NCI-H2081 treated with DMSO at 0.1 percent for 48 hours (cell line): ENCODE measurements around the gene TRUB1.
"Not testable (repeated sequence)": the region's sequence is repeated elsewhere in the genome, so short reads cannot be mapped to it uniquely, and the experiment has no call there.

Source experiments
- DNase-seq: peaks from one replicate; lab custom pipeline; 2025; lab: John Stamatoyannopoulos, UW

Gene TRUB1

DNA sequence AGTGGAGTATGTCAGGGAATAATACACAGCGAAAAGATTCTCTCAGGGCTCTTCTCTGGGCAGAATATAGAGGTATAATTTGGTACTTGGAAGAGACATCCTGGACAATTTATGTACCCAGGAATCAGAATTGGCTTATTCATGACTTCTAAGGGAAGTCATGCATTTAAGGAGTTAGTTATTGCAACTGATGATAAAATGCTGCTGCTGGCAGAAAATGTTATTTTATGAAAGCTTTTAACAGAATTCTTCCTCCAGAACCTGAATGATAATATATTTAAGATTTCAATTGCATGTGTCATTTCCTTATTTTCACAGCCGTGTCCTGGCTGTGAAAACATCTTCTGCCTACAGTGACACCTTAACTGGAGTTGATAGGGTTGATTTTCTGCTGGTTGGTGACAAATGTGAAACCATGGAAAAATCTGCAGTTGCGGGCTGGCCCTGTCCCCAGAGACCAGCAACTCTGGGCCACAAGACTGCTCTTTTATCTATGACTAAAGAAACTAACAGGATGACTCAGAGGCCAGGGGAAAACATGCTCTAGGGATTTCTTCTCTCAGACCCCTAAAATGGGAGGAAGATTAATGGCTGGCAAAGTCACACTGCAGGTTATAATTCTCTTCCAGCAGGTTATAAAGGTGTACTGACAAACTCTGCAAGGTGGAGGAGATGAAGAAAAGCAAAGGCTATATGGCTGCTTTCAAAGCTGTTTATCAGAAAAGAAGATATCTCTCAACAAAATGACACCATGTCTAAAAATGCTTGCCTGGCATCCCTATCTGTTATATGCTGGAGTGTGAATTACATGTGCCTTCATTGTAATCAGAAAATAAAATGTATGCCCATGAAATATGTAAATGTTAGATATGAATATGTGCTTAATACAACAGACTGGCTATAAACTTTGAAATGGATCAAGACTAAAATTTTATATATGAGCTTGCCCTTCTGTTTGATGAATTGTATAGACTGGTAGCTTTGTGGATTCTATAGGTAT is 12.1 kb upstream of the TRUB1 start:
- DNase-seq, result no peak

DNA sequence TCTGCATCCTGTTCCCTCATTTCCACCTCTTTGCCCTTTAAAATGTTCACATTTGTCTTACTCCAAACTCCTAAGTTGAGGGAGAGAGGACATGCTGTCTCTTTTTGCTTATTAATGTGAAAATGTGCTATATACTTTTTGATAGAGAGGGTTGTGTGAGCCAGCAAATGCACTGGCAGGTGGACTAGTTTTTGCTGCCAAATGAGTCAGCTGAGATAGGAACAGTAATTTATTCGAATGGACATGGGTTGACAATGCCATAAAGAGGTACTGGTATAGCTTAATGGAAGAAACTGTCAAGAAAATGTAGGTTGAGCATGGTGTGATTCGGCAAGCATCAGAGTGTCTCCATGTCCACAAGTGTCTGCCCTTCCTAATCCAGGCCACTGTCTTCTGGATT is 9.2 kb upstream of the TRUB1 start:
- DNase-seq, result no peak

DNA sequence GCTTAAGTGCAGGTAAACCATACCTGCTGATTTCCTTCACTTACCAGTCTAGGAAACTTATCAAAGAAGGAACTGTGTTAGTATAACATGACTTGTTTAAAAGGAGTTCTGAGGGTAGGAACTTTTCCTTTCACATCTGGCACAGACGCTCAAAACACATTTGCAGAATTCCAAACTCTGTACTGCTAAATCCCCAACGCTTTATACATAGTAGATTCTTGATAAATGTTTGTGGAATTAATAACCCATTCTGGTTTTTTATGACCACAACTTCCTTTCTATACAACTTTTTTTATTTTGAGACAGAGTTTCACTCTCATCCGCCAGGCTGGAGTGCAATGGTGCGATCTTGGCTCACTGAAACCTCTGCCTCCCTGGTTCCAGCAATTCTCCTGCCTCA is 7.7 kb upstream of the TRUB1 start:
- DNase-seq, result no peak

DNA sequence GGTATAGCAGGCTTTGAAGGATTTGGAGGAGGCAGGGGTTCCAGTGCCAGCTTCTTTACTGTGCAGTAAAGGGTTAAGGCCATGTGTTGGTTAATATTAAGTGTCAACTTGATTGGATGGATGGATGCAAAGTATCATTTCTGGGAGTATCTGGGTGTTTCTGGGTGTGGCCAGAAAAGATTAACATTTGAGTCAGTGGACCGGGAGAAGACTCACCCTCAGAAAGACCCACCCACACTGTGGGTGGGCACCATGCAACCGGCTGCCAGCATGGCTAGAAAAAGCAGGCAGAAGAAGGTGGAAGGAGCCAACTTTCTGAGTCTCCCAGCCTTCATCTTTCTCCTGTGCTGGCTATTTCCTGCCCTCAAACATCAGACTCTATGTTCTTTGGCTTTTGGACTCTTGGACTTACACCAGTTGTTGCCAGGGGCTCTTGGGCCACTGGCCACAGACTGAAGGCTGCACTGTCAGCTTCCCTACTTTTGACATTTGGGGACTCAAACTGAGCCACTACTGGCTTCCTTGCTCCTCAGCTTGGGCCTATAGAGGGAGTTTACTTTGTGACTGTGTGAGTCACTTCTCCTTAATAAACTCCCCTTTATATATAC is 6.8 kb upstream of the TRUB1 start:
- no peak for DNase-seq

DNA sequence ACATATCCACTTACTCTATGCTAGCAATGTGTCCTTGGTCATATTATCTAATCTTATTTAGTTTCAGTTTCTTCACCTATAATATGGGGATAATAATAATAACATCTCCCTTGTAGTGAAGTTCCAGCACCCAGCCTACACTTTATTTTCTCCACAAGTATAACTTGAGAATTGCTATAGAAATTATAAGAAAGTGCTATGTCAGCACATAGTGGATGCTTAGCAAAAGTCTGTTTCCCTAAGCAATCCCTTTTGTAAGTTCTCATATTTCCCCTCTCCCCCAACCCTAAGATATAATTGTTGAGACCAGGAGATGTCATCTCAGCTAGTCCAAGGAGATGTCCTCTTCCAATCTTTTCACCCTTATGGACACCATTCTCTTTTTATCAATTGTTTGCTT is 5.8 kb upstream of the TRUB1 start:
- no peak for DNase-seq

DNA sequence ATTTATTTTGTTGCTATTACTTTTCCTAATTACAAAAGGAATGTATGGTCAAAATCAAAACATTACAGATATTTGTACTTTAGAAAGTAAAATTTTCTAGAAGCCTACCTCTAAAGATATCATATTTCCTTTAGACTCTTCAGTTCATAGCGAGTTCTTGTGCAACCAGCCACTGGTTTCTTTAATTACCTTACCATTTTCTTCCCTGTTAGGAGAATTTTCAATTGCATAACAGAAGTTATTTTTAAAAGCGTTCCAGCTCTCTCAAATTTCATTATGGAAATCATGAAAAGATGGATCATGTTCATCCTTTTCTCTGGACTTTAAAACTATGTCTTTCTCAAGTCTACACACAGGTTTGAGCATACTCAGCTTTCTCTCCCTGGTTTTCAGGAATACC is 5.0 kb upstream of the TRUB1 start:
- DNase-seq, result no peak

DNA sequence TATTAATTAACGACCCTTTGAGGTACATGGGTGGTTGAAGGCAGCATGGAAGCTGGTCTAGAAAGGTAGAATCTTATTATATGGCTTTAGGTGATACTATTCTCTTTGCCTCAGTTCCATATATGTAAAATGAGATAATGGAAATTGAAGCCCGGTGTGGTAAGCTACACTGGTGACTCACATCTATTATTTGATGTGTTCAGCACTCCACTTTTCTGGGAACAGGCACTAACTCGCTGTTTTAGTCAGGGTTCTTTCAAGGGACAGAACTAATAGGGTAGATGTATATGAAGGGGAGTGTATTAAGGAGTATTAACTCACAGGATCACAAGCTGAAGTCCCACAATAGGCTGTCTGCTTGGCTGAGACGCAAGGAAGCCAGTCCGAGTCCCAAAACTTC is 4.4 kb upstream of the TRUB1 start:
- no peak for DNase-seq

DNA sequence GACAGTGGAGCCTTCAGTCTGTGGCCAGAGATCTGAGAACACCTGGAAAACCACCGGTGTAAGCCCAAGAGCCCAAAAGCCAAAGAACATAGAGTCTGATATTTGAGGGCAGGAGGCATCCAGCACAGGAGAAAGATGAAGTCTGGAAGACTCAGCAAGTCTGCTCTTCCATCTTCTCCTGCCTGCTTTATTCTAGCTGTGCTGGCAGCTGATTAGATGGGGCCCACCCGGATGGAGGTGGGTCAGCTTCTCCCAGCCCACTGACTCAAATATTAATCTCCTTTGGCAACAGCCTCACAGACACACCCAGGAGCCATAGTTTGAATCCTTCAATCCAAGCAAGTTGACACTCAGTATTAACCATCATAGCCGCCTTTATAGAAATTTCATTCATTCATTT is 4.0 kb upstream of the TRUB1 start:
- not testable (repeated sequence) for DNase-seq

DNA sequence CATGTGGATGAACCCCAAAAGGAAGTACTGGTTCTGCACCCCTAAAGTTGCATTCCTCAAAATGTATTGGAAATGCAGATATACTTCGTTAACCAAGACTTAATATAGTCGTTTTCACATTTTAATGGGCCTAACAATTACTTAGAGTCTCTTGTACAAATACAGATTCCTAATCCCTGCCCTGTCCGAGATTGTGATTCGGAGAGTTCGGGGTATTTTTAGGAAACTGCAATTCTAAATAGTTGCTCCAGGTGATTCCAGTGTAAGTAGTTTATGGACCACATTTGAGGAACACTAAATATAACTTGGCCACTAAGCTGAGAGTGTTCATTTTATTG is 830 bp downstream of the TRUB1 start:
- no peak for DNase-seq

DNA sequence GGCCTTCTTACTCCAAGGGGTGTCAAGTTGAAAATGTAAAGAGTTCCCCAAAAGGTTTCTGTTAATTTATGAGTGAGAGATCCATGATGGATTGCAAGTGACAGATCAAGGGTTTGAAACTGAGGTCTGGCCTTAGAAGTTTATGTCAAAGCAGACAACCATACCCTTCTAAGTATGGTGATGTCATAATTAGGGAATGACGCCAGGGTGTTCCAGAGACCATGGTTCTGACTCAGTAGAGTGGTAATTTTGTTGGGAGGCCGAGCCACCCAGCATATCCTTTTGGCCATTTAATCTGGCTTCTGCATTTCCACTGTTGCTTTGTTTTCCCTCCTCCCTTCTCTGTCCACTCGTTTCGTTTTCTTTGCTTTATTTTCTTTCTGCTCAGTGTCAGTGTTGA is 2.7 kb downstream of the TRUB1 start:
- no peak for DNase-seq

DNA sequence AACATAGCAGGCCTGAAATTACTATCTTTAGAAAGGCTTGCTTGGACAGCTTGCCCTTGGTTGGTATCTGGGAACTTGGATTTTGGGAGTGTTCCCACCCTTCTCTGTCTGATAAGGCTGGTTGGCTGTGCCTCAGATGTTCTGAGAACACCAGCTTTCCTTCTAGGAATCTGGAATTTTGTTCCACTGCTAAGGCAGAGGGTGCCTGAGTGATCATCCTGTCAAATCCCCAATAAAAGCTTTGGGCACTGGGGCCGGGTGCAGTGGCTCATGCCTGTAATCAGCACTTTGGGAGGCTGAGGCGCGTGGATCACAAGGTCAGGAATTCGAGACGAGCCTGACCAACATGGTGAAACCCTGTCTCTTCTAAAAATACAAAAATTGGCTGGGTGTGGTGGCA is 5.0 kb downstream of the TRUB1 start:
- DNase-seq, result no peak

DNA sequence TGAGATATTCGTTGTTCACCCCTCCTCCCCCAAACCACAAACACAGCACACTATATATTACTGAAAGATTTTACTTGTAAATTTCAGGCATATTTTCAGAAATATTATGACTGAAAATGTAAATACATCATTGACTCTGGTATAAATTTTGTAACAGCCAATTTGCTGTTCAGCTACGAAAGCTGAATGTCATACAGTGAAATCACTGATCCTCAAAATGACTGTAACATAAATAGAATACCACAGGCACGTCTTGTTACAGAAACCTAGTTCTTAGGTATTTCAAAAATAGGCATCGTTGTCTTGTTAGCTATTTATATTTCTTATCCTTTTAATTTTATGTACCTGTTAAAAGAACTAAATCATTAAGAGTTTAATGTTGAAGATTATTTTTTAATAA is 15.1 kb downstream of the TRUB1 start:
- no peak for DNase-seq

DNA sequence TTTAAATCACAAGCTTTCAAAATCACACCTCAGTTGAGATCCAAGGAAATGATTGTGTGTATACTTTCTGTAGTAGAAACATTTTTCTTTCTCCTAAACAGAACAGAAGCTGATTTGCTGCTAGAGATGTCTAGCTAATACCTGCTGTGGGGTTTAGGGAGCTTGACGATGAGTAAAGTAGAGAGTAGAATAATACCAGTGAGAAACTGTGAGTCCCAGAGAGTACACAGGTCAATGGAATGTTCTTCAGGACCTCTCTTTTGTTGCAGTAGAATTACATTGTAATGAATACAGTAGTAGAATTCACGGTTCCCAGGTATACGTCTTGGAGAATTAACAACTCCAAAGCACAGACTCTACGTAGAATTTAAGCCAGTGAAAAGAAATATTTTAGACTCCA is 18.0 kb downstream of the TRUB1 start:
- no peak for DNase-seq

DNA sequence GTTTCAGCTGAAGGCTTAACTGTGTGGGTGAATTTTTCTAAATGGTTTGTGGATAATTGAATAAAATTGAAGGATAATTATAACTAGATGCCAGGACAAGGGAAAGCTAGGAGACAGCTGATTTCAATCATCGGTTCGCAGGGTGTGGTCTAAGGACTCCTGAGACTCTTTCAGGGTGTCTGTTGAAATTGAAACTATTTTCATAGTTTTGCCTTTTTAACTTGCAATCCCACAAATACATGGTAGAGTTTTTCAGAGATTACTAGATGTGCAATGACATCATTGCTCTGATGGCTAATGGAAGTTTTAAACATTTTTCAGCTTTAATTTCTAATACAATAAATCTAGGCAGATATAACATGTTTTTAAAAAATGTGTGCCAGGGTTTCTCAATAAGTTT is 18.5 kb downstream of the TRUB1 start:
- no peak for DNase-seq

DNA sequence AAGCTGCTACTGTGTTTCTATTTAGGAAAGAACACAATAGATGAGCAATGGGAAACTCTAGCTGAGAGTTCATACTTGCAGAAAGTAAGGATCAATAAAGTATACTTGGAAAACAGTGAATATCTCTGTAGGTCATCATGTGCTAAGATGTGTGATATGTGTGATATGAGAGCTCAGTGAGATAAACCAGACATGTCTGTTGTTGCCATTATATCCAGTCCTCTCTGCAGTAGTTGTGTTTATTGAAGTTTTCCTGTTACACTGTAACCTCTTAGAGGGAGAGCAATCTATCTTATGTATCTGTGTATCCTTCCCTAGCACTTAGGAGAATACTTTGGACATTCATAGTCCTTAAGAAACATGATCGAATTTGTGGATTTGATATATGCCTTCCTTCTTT is 19.1 kb downstream of the TRUB1 start:
- DNase-seq, result no peak

DNA sequence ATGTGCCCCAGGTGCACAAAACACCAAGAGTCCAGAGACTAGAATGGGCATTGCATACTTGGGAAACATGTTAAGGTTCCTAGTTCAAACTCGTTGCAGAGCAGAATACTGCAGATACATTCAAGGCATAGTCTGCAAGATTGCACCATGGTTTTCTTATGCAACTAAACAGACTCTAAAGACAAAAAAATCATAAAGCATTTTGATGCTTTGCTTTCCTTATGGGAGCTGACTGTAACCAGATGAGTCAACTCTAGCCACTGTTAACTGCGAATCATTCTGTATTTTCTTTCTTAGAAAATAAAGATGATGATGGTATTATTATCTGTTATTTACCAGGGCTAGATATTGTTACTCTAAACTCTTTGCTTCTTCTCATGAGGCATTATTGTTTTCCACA is 19.7 kb downstream of the TRUB1 start:
- DNase-seq, result no peak

DNA sequence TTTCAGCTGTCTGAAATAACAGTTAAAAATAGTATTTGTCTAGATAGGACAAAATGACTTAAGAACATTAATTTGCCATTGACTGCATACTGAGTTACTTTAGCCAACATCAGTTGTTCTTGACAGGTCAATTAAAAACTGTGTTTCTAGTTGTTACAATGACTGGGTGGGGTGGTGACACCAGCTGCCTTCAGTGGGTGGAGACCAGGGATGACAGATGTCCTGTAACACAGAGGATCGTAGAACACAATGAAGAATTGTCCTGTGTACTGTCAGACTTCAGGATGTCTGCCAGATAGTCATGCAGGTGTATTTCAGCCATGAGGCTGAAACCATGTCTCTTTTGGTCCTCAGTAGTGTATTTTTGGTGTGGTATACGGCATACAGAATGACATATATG is 24.4 kb downstream of the TRUB1 start:
- no peak for DNase-seq

DNA sequence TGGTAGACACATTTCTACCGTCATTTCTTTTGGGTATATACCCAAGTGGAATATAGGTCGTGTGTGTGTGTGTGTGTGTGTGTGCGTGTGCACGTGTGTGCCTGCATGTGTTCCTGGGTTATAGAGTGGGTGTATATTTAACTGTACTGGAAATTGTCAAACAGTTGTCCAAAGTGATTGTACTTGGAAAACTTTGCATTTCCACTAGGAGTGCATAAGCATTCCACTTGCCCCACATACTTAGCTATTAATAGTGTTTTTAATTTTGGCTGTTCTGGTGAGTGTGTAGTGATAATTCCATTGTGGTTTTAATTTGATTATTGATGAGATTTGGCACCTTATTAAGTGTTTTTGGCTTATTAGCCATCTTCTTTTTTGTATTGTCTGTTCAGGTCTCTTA is 25.9 kb downstream of the TRUB1 start:
- DNase-seq, result no peak

DNA sequence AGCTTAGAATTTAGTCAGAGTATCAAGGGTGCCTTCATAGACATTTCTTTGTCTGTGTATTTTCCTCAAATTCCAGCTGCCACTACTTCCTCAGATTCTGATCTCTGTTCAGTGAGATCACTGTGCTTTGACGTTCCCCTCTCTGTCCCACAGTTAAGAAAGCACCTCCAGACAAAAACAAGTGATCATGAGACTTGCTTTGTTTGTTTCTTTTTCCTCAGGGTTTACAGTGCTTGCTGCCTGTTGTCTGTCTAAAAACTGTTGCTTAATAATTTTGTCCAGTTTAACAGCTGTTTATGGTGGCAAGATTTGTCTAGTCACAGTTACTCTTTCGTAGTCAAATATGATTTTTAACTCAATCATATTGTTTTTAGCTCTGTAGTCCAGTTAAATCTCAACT is 29.1 kb downstream of the TRUB1 start:
- DNase-seq, result no peak

DNA sequence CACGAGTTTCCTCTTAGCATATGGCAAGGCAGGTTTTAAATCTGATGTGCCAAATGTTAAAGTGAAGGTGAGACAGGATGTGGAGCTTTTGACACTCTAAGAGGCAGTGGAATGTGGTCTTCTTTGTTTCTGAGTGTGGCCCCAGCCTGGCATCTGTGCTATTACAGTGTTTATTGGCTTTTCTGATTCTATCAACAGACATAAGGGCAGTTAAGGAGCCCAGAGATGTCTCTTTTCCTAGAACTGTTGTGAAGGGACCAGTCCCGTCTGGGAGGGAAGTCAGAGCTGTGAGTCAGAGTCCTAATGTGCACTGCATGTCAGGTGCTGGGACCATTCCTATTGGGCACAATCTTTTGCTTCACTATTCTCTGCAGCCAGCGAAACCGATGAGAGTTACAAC is 32.5 kb downstream of the TRUB1 start:
- no peak for DNase-seq

DNA sequence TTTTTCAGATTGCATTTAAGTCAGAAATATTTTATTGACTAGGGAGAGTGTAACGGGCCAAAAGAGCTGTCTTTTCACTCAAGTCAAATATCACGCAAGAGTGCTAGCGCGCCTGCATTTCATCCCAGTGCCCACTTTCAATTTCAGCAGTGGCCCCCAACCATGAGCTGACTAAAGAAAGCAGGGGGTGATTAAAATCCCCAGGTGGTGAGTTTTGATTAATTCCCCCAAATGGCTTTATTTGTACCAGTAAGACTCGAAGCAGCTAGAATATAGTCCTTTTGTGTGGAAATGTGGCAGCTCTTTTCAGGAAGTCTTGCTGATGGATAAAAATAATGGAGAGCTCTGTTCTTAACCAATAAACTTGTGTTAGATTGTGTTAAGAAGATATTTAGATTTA is 35.3 kb downstream of the TRUB1 start:
- no peak for DNase-seq

DNA sequence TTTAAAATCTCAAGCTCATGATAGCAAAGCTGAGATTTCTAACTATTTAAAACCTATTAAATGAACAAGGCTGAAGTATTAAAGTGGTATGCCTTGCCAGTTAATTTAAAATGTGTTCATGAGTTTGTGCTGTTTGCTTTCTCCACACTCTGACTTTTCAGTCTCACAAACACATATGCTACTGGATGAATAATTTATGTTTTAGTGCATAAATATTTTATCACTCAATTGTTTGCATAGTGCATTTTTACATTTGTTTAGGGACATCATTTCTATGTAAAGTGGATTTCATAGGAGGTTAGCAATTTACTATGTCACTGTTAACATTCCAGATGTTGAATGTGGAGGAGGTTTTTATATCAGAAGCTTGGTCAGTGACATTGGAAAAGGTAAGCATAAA is 36.0 kb downstream of the TRUB1 start:
- no peak for DNase-seq

DNA sequence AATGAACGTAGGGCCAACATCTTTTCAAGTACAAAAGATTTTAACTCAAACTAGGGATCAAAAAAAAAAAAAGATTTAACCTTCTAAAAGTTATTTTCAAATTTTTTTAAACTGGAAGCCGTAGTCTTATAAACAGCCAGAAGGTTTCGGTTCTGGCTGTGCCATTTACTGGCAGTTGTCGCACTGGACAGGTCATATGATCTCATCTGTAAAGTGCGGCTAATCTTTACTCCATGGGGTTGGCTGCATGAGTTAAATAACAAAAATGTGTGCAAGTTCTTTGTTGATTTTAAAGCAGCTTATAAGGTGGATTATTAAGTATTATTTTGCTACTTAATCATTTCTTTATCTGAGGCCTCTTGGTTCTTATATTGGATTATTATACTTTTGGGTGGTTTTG is 36.6 kb downstream of the TRUB1 start:
- DNase-seq, result no peak

DNA sequence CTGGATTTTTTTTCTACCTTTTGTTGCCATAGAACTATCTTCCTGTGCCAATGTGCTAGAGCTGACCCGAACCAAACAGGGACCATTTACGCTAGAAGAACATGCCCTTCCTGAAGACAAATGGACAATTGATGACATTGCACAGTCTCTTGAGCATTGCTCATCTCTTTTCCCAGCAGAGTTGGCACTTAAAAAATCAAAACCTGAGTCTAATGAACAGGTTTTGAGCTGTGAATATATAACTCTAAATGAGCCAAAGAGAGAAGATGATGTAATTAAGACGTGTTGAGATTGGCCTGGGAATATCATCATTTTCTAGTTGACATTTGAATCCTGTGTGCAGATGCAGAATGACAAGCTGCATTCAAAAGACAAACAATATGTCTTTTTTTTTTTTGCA is 37.1 kb downstream of the TRUB1 start:
- DNase-seq, result no peak
